Measurements from ENCODE around the gene SPOCK2. TPM values are rescaled to one million over a fixed set of nuclear protein-coding genes. Genes with fewer than 3 reads are reported as not detected.
A peak's percentile ranks its signal among the peaks of the same experiment; 100 is the strongest.

Gene SPOCK2
- total and polyA plus RNA-seq, 2 of the 4 experiments (the other 2 are of a cell fraction) = 0.02 TPM; not detected in 1

GRCh38 chr10:72099600-72099921 is 11.2 kb upstream of the SPOCK2 start:
- TF ChIP-seq BHLHE40 (IDR thresholded peaks at IDR 0.05; ENCODE audit: low read depth, low read length) (no peak), MAZ (IDR thresholded peaks at IDR 0.05; ENCODE audit: borderline replicate concordance, low read depth, low read length) (no peak), FOS (IDR thresholded peaks at IDR 0.05; ENCODE audit: low read depth, low read length) (no peak), NFE2L2 (IDR thresholded peaks at IDR 0.05; ENCODE audit: low read depth, low read length) (no peak), SMC3 (IDR thresholded peaks at IDR 0.05; ENCODE audit: low read depth, low read length) (no peak), MXI1 (IDR thresholded peaks at IDR 0.05; ENCODE audit: borderline replicate concordance, low read depth, low read length) (no peak), USF2 (IDR thresholded peaks at IDR 0.05; ENCODE audit: low read depth, low read length) (no peak), ELK1 (IDR thresholded peaks at IDR 0.05; ENCODE audit: borderline replicate concordance, low read depth, low read length) (no peak), POLR2A (IDR thresholded peaks at IDR 0.05; ENCODE audit: low read depth, low read length) (no peak), CTCF (conservative IDR thresholded peaks at IDR 0.05; ENCODE audit: low read depth, low read length) (no peak), RFX5 (IDR thresholded peaks at IDR 0.05; ENCODE audit: low read depth, low read length) (no peak), CHD1 (IDR thresholded peaks at IDR 0.05; ENCODE audit: low read depth, low read length) (no peak), MAFK (IDR thresholded peaks at IDR 0.05; ENCODE audit: low read depth, low read length) (no peak), RAD21 (IDR thresholded peaks at IDR 0.05; ENCODE audit: low read length) (no peak)
- intact Hi-C loops (cut with micrococcal nuclease) (no loop called here), in situ Hi-C loops (cut with MboI; ENCODE audit: low sequenced_read_pairs) (no loop called here), dilution Hi-C loops (cut with HindIII; ENCODE audit: low sequenced_read_pairs, unreplicated experiment) (no loop called here)
- Histone ChIP-seq H2AK5ac (ENCODE audit: low read depth, low read length) (peak overlapping the region; percentile 66; the same call in 1 of the 2 replicates), H3K9ac (ENCODE audit: low read depth, low read length) (no peak overlapping the region), H2AK9ac (replicated peaks; ENCODE audit: low read depth, low read length, poor library complexity) (no peak overlapping the region), H2BK120ac (ENCODE audit: low read depth, low read length) (no peak overlapping the region), H2AFZ (replicated peaks; ENCODE audit: low read length, poor library complexity) (no peak overlapping the region), H2BK15ac (ENCODE audit: low read depth, low read length) (no peak overlapping the region), H3K14ac (replicated peaks; ENCODE audit: low read depth, low read length) (no peak overlapping the region), H3K36me3 (ENCODE audit: control insufficient read depth, insufficient read depth, low read length) (peaks cover 4% of the 10 kb centered on the region; the same call in 1 of the 2 replicates), H3K4me3 (ENCODE audit: insufficient read depth, low read depth, low read length) (no peak overlapping the region), H2BK20ac (ENCODE audit: low read depth, low read length) (no peak overlapping the region; the same call in 1 of the 2 replicates), H3K27ac (ENCODE audit: insufficient read depth, low read length) (no peak overlapping the region), H3K56ac (ENCODE audit: extremely low read depth, insufficient read depth, low read length) (no peak overlapping the region), H3K27me3 (ENCODE audit: control insufficient read depth, insufficient read depth, low read length) (no peaks in the 10 kb centered on the region), H3K9me1 (ENCODE audit: insufficient read depth, low read length) (peaks cover 3% of the 10 kb centered on the region; the same call in 1 of the 2 replicates), H3K9me3 (ENCODE audit: control insufficient read depth, insufficient read depth, low read length) (no peaks in the 10 kb centered on the region), H3K18ac (ENCODE audit: low read depth, low read length) (no peak overlapping the region), H4K91ac (ENCODE audit: insufficient read depth, low read depth, low read length) (no peak overlapping the region), H3K23ac (ENCODE audit: low read depth, low read length) (no peak overlapping the region), H2BK5ac (ENCODE audit: low read depth, low read length, poor library complexity, severe bottlenecking) (no peak overlapping the region), H3K4me2 (ENCODE audit: low read depth, low read length) (no peak overlapping the region), H3K4me1 (ENCODE audit: control insufficient read depth, insufficient read depth, low read length) (peaks cover 11% of the 10 kb centered on the region), H3K79me1 (ENCODE audit: low read depth in 1 of 2, low read length in 2 of 2) (no peaks in the 10 kb centered on the region), H3K4ac (ENCODE audit: low read depth, low read length) (no peak overlapping the region), H4K5ac (ENCODE audit: low read depth, low read length) (no peak overlapping the region), H4K8ac (ENCODE audit: low read depth in 2 of 2, low read length in 2 of 2) (no peak overlapping the region), H4K20me1 (ENCODE audit: insufficient read depth, low read length) (peaks cover 10% of the 10 kb centered on the region; the same call in 1 of the 2 replicates)
- DNase-seq (no peak), ATAC-seq (ENCODE audit: low read depth) (no peak)
- ChIA-PET POLR2A (ENCODE audit: unreplicated experiment) (no interaction called here), CTCF (interaction anchor here (1.2 kb wide), 1 partner anchor 51 kb away, joined by 3 read pairs; no protein-coding TSS in a partner anchor)
- BruUV-seq (replicated peaks) = no TSS peak
- no CpG with 5 or more reads among the region's 10 CpGs for WGBS, 2 experiments (ENCODE audit: extremely low coverage in 2 of 2, insufficient read length in 1 of 2)
